ENCODE data around the gene YJU2.

Gene YJU2

DNA sequence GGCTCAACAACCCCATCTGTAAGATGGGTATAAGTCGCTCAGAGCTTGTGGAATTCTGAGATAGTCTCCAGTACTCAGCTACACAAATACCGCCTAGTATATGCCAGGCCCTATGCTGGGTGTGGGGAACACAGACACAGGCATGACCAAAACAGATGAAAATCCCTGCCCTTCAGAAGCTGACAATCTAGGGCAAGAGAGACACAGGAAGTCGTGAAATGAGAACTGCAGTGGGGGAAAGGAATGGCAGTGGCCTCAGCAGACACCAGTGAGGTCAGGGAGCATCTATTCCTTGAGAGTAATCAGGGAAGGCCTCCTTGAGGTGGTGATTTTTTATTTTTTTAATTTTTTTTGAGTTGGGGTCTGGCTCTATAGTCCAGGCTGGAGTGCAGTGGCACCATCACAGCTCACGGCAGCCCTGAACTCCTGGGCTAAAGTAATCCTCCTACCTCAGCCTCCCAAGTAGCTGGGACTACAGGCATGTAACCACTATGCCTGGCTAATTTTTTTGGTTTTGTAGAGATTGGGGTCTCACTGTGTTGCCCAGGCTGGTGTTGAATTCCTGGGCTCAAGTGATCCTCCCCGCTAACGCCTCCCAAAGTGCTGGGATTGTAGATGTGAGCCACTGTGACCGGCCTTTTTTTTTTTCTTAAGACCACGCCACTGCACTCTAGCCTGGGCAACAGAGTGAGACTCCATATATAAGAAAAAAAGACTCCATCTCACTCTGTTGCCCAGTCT lies 52.1 kb downstream of the YJU2 start:
- no peak for DNase-seq (ENCODE audit: low read depth in 3 of 3)

DNA sequence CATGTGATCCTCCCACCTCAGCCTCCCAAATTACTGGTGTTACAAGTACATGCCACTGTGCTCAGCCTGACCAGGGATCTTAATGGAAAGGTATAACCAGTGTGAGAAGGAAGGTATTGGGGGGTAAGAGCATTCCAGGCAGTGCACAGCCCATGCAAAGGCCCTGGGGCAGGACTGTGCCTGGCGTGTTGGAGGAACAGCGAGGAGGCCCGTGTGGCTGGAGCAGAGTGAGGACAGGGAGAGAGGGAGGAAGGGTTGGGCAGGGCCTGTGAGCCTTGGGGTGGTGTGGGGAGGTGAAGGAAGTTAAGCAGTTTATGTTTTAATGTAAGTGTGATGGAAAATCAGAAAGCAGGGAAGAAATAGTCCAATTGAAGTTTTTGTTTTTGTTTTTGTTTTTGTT lies 53.7 kb downstream of the YJU2 start:
- DNase-seq (ENCODE audit: low read depth in 3 of 3): no peak

DNA sequence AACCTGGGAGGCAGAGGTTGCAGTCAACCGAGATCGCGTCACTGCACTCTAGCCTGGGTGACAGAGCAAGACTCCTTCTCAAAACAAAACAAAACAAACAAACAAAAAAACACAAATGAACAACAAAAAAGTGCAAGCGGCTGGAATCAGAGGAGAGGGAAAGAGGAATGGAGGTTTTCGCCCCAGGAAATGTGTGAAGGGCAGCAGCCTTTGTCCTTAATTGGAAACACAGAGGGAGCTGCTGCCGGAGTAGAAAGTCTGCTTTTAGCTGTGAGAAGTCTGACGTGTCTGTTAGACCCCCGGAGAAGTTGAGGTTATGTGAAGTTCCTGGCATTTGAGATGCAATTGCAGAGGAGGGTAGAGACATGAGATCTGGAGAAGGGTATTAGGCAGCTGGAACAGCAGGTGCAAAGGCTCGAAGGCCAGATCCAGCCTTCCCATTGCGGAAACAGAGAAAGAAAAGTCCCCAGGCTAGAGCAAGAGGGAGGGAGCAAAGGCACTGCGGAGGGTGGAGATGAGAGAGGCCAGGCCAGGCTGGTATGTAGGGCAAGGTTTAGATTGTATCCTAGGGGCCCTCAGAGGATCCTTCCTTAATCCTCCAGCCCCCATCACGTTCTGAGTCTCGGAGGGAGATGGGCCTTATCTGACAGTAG lies 54.8 kb downstream of the YJU2 start:
- DNase-seq (ENCODE audit: low read depth in 3 of 3): no peak

DNA sequence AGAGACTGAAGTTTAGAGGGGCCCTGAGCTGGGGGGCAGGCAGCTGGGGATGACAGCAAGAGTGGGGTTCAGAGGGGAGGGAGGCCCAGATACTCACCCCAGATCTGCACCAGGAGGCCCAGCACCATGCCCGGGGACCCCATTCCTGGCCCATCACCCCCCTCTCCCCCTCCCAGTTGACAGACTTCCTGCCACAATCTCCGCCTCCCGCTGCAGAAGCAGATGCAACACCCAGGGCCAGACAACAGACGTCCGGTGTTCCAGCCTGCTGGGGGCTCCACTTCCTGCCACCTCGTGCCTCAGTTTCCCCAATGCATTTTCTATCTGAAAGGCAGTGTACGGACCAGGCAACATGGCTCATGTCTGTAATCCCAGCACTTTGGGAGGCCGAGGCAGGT lies 55.4 kb downstream of the YJU2 start, which contains the start of gene TMIGD2:
Gene TMIGD2 (minus strand): TSS at position 147 of the 398 bp plus-strand sequence. CDS start 4 bp downstream, at position 143.
- no peak for DNase-seq (ENCODE audit: low read depth in 3 of 3)

DNA sequence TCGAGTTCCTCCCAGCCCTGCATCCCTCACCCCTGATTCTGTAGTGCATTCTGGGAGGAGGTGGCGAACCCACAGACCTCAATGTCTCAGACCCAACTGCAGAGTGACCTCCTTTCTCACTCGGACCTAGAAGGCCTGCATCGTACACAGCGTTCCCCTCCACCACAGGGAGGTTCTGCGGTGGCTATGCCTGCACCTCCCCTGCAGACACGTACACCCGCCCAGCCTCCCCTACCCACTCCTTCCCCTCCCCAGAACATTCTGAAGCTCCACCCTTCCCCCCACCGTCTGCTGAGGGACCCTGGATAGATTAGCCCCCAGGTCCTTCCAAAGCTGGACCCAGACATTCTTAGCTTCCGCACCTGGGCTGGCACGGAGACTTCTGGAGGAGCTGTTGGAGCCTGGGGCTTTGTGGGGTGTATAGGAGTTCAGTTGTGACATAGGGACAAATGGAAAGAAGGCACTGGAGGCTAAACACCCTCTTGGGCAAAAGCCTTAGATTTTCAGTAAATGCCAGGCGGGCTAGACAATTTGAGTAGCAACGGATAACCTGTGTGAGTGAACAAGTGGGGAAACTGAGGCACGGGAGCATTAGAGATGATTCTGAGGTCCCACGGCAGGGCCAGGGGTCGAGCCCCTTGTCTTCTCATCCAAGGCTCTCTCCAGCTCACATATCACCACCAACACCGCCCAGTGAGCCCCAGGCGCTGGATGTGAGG lies 57.1 kb downstream of the YJU2 start:
- DNase-seq (ENCODE audit: low read depth in 3 of 3): no peak

DNA sequence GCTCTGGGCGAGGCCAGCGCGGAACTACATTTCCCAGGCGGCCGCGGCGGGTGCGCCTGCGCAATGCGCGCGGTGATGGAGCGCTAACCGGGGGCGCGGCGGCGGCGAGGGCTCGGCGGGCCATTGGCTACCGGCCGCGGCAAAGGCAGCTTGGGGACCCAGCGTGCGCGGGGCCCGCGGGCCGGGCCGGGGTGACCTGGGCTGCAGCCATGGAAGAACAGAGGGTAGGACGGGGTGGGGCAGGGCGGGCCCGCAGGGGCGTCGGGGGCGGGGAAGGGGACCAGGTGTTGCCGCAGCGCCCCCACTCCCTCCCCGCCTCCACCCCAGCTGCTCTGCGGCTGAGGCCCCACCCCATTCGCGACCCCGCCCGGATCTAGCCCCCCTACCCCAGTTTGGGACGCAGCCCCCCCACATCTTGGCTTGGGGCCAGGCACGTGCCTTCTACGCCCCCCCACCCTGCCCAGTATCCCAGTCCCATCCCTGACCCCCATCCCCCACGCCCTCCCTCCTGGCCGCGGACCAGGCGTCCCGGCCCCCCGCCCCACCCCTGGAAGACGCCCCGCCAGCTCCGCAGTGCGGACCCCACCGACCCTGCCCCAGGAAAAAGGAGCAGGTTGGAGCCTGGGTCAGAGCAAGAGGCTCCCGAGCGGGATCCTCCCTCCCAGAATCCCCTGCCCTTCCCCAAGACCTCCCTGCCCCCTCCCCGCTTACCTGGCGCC lies 57.8 kb downstream of the YJU2 start, which contains the start of gene FSD1:
Gene FSD1 (plus strand): TSS at position 61 of the 719 bp plus-strand sequence. CDS start 149 bp downstream, at position 210.
- peak; percentile 58 to 67 (median 60) for DNase-seq (ENCODE audit: low read depth in 3 of 3)

DNA sequence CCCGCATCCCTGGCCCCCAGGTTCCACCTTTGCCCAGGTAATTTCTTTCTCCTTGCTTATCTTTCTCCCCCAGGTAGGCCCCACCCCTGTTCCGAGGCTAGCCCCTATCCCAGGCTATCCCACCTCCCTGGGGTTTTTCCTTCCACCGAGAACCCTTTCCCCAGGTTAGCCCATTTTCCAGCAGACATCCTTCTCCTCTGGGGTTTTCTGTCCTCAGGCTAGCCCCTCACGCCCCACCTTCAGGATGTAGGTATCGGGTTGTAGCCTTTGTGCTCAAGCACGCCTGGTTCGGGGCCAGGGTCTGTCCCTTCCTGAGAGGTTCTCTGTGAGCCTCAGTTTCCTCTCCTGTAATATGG lies 58.4 kb downstream of the YJU2 start:
- DNase-seq (ENCODE audit: low read depth in 3 of 3): no peak

DNA sequence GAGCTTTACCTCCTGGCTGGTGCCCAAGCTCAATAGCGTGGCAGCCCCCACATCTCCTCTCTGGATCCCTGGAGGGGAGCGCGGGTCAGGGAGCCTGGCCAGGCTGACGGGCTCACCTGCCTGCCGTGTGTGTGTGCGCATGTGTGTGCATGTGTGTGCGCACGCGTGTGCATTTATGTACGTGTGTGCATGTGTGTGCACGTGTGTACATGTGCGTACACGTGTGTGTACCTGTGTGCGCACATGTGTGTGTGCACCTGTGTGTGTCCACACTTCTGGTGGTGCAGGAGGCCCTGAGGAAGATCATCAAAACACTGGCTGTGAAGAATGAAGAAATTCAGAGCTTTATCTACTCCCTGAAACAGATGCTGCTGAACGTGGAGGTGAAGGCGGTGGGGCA lies 58.8 kb downstream of the YJU2 start:
- no peak for DNase-seq (ENCODE audit: low read depth in 3 of 3)

DNA sequence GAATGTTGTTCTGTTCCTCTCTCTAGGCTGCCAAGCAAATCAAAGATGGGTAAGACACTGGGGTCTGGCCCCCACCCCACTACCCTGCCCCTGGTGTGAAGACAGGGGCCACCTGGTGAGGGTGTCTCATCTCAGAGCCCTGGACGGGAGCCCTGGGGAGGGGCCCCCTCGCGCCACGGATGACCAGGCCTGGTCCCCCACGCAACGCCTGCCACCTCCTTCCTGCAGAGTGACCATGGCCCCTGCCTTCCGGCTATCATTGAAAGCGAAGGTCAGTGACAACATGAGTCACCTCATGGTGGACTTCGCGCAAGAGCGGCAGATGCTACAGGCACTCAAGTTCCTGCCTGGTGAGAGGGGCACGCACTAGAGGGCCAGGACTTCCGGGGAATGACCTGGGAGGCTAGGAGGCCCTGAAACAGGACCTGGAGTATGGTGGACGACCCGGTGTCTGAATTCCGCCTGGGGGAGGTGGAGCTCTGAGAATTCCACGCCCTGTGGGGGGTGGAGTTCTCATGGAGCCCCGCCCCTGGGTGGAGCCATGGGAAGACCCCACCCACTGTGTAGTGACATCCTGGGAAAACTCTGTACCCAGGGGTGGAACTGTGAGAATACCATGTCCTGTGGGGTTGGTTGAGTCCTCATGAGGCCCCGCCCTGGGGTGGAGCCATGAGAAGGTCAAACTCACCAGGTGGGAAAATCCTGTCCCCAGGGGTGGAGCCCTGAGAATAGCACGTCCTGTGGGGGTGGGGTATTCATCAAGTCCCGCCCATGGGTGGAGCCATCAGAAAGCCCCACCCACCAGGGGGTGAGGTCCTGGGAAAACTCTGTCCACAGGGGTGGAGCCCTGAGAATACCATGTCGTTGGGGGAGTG lies 63.6 kb downstream of the YJU2 start:
- no peak for DNase-seq (ENCODE audit: low read depth in 3 of 3)

DNA sequence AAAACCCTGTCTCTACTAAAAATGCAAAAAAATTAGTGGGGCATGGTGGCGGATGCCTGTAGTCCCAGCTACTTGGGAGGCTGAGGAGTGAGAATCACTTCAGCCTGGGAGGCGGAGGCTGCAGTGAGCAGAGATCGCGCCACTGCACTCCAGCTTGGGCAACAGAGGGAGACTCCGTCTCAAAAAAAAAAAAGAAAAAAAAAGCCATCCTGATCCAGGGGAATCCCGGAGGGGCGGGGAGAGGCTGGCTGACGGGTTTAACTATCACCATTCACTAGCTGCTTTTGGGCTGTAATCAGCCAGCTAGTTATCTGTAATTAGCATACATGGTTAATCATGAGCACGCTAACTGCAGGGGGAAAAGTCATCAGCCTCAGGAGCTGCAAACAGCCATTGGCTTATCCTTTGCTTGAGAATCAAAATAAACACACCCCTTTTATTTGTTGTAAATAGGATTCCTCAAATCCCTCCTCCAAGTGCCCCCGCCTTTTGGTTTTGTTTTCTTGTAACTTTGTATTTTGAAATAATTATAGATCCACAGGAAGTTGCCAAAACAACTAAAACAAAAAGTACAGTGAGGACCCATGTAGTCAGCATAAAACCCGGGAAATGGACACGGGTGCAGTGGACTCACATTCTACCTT lies 67.1 kb downstream of the YJU2 start:
- no peak for DNase-seq (ENCODE audit: low read depth in 3 of 3)

DNA sequence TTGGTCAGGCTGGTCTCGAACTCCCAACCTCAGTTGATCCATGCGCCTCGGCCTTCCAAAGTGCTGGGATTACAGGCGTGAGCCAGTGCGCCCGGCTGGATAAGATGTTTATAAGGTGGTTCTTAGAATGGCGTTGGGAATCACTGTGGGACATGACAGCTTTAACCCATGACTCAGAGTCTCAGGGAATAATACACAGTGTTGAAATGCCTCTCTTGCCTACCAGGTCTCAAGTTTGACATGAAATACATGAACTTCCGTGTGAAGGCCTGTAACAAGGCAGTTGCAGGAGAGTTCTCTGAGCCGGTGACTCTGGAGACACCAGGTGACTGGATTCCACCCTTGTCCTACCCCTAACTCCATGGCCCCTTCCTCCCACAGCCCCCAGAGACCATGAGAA lies 70.1 kb downstream of the YJU2 start:
- DNase-seq (ENCODE audit: low read depth in 3 of 3): no peak

DNA sequence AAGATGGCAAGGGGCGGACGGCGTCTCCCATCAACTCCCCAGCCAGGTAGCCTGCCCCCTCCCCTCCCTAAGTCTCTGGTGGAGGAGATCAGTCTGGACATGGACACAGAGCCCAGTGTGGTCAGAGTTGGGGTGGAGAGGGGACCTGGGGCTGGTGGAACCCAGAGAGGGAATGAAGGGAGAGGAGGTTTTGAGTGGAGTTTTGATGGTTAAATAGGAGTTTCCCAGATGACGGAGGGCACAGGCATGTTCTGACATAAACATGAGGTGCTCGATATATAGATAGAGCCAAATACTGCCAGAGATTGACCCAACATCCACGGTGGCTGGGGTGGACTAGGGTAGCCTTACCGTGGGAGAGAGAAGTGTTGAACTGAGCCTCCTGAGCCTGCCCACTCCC lies 71.6 kb downstream of the YJU2 start:
- no peak for DNase-seq (ENCODE audit: low read depth in 3 of 3)

Data from stimulated activated CD4-positive, alpha-beta T cell treated with anti-CD3 and anti-CD28 coated beads, TNF-alpha, amount 100 ng/mL, for 48 hours (primary cell).